DMS 273 (cell line): Measurements from ENCODE around the gene MCF2L2.
"Not testable (repeated sequence)": the region's sequence is repeated elsewhere in the genome, so short reads cannot be mapped to it uniquely, and the experiment has no call there.

Experiments
- DNase-seq: peaks from one replicate; lab custom pipeline; 2025; ENCODE audit not compliant: unreplicated experiment; lab: John Stamatoyannopoulos, UW

Gene MCF2L2

GRCh38 chr3:183247011-183247589, 181.3 kb downstream of the MCF2L2 start:
- no peak for DNase-seq

GRCh38 chr3:183244981-183245476, 183.4 kb downstream of the MCF2L2 start:
- DNase-seq: no peak

GRCh38 chr3:183244219-183244618, 184.2 kb downstream of the MCF2L2 start:
- no peak for DNase-seq

GRCh38 chr3:183242431-183242830, 186.0 kb downstream of the MCF2L2 start:
- DNase-seq: no peak

GRCh38 chr3:183239046-183239445, 189.4 kb downstream of the MCF2L2 start:
- no peak for DNase-seq

GRCh38 chr3:183233966-183234365, 194.5 kb downstream of the MCF2L2 start:
- DNase-seq: no peak

GRCh38 chr3:183230826-183231225, 197.6 kb downstream of the MCF2L2 start:
- DNase-seq: no peak

- DNase-seq: not testable (repeated sequence)
These were observed 198.2 kb downstream of the MCF2L2 start for GRCh38 chr3:183230251-183230650.

- no peak for DNase-seq
These were observed 199.2 kb downstream of the MCF2L2 start for GRCh38 chr3:183229178-183229577.

GRCh38 chr3:183227586-183227985, 200.8 kb downstream of the MCF2L2 start:
- DNase-seq: no peak

GRCh38 chr3:183226333-183226890, 202.0 kb downstream of the MCF2L2 start:
- DNase-seq: no peak

- no peak for DNase-seq
These were observed 204.0 kb downstream of the MCF2L2 start for GRCh38 chr3:183224180-183224970.

GRCh38 chr3:183222631-183223235, 205.7 kb downstream of the MCF2L2 start:
- no peak for DNase-seq

- DNase-seq: no peak
These were observed 207.6 kb downstream of the MCF2L2 start for GRCh38 chr3:183220828-183221227.

- DNase-seq: no peak
These were observed 209.6 kb downstream of the MCF2L2 start for GRCh38 chr3:183218826-183219225.

GRCh38 chr3:183217548-183218332, 210.7 kb downstream of the MCF2L2 start:
- DNase-seq: no peak

- DNase-seq: no peak
These were observed 212.7 kb downstream of the MCF2L2 start for GRCh38 chr3:183215591-183216202.

- DNase-seq: no peak
These were observed 214.2 kb downstream of the MCF2L2 start for GRCh38 chr3:183214277-183214612.

- DNase-seq: no peak
These were observed 214.8 kb downstream of the MCF2L2 start for GRCh38 chr3:183213415-183214276.

GRCh38 chr3:183212565-183212964, 215.9 kb downstream of the MCF2L2 start:
- no peak for DNase-seq
